WTC11 (cell line): ENCODE measurements around the gene ANO8. TPM values are rescaled to one million over a fixed set of nuclear protein-coding genes. Genes with fewer than 3 reads are reported as not detected.

Source experiments
- ATAC-seq: fragments of 200-7000 bp; cut with Tn5 transposase; 2 replicates; pipeline ENCODE4 v1.10.0; 2021; ENCODE audit warnings: mild to moderate bottlenecking, moderate library complexity
- CTCF ChIA-PET: fragments of 300-600 bp; sonication (Branson Sonifier 250); formaldehyde crosslinking; loops from one replicate; lab custom pipeline; 2021; ENCODE audit warnings: antibody characterized with exemption; lab: Charles Lee
- POLR2A ChIA-PET: fragments of 350-600 bp; sonication (Branson Sonifier 250); formaldehyde crosslinking; loops from one replicate; lab custom pipeline; 2021; ENCODE audit warnings: antibody characterized with exemption; lab: Charles Lee
- DNase-seq: peaks from one replicate; pipeline ENCODE4 v3.0.0; 2021; ENCODE audit warnings: low spot score
- H3K27ac Mint-ChIP-seq: 2 replicates; pipeline ENCODE4 v1.8.0; 2021; ENCODE audit warnings: mixed read lengths
- H3K27me3 Mint-ChIP-seq: 2 replicates; pipeline ENCODE4 v1.8.0; 2021; ENCODE audit warnings: low read depth, mild to moderate bottlenecking, moderate library complexity, mixed read lengths
- H3K36me3 Mint-ChIP-seq: 2 replicates; pipeline ENCODE4 v1.8.0; 2021; ENCODE audit warnings: mixed read lengths
- H3K4me1 Mint-ChIP-seq: 2 replicates; pipeline ENCODE4 v1.8.0; 2022; ENCODE audit warnings: mixed read lengths
- H3K4me3 Mint-ChIP-seq: 2 replicates; pipeline ENCODE4 v1.8.0; 2021; ENCODE audit warnings: mild to moderate bottlenecking, moderate library complexity, mixed read lengths
- H3K9me3 Mint-ChIP-seq: 2 replicates; pipeline ENCODE4 v1.8.0; 2021; ENCODE audit warnings: mixed read lengths
- ETV6 ChIP-seq: sonication (generic); formaldehyde crosslinking; IDR thresholded peaks from 2 replicates; pipeline ENCODE4 v1.8.1; 2022; ENCODE audit warnings: mild to moderate bottlenecking, missing genetic modification reagents
- FOXJ3 ChIP-seq: sonication (generic); formaldehyde crosslinking; IDR thresholded peaks from 2 replicates; pipeline ENCODE4 v1.9.0; 2021; ENCODE audit warnings: missing genetic modification reagents, mild to moderate bottlenecking, borderline replicate concordance
- FOXK1 ChIP-seq: sonication (generic); formaldehyde crosslinking; IDR thresholded peaks from 2 replicates; pipeline ENCODE4 v1.8.0; 2022; ENCODE audit warnings: mild to moderate bottlenecking, moderate library complexity, missing genetic modification reagents
- GTF2I ChIP-seq: fragments of 250-450 bp; sonication (Bioruptor Pico); conservative IDR thresholded peaks from 2 replicates; pipeline ENCODE4 v1.4.0; 2021; ENCODE audit warnings: mild to moderate bottlenecking
- HMGA2 ChIP-seq: fragments of 250-450 bp; sonication (Bioruptor Pico); IDR thresholded peaks from 2 replicates; pipeline ENCODE4 v1.4.0; 2021; ENCODE audit warnings: mild to moderate bottlenecking, moderate library complexity
- JAZF1 ChIP-seq: fragments of 250-450 bp; sonication (Bioruptor Pico); IDR thresholded peaks from 2 replicates; pipeline ENCODE4 v1.9.0; 2021; ENCODE audit warnings: moderate library complexity, mild to moderate bottlenecking, inconsistent platforms
- JUN ChIP-seq: sonication (generic); formaldehyde crosslinking; IDR thresholded peaks from 2 replicates; pipeline ENCODE4 v1.8.0; 2023; ENCODE audit warnings: mild to moderate bottlenecking, missing genetic modification reagents
- KAT7 ChIP-seq: sonication (generic); formaldehyde crosslinking; IDR thresholded peaks from 2 replicates; pipeline ENCODE4 v1.8.1; 2023; ENCODE audit warnings: missing genetic modification reagents, mild to moderate bottlenecking, borderline replicate concordance
- MYBL2 ChIP-seq: sonication (generic); formaldehyde crosslinking; IDR thresholded peaks from 2 replicates; pipeline ENCODE4 v1.8.1; 2023; ENCODE audit warnings: mild to moderate bottlenecking, moderate library complexity, missing genetic modification reagents
- SOX15 ChIP-seq: fragments of 250-450 bp; sonication (Bioruptor Pico); IDR thresholded peaks from 2 replicates; pipeline ENCODE4 v1.9.0; 2021; ENCODE audit warnings: mild to moderate bottlenecking
- TEAD1 ChIP-seq: sonication (generic); formaldehyde crosslinking; IDR thresholded peaks from 2 replicates; pipeline ENCODE4 v1.8.0; 2022; ENCODE audit warnings: mild to moderate bottlenecking, missing genetic modification reagents
- ZNF671 ChIP-seq: fragments of 250-450 bp; sonication (Bioruptor Pico); IDR thresholded peaks from 2 replicates; pipeline ENCODE4 v1.8.0; 2021; ENCODE audit warnings: mild to moderate bottlenecking
- total RNA-seq: library from RNA; stranded (reverse); gene quantifications from 3 replicates; pipeline ENCODE4 v1.2.3, GENCODE V29; 2021
- TF ChIP-seq, protein P1 (sequence below): fragments of 250-450 bp; sonication (Bioruptor Pico); IDR thresholded peaks from 2 replicates; pipeline ENCODE4 v1.9.0; 2021; ENCODE audit warnings: mild to moderate bottlenecking
- TF ChIP-seq, protein P2 (sequence below): sonication (generic); formaldehyde crosslinking; IDR thresholded peaks from 2 replicates; pipeline ENCODE4 v1.8.0; 2022; ENCODE audit warnings: mild to moderate bottlenecking, missing genetic modification reagents
- TF ChIP-seq, protein P3 (sequence below): sonication (generic); formaldehyde crosslinking; IDR thresholded peaks from 2 replicates; pipeline ENCODE4 v1.8.1; 2023; ENCODE audit warnings: mild to moderate bottlenecking, missing genetic modification reagents
- TF ChIP-seq, protein P4 (sequence below): sonication (generic); formaldehyde crosslinking; IDR thresholded peaks from 2 replicates; pipeline ENCODE4 v1.8.1; 2022; ENCODE audit warnings: low read depth, missing genetic modification reagents, borderline replicate concordance
- TF ChIP-seq, protein P5 (sequence below): fragments of 250-450 bp; sonication (Bioruptor Pico); IDR thresholded peaks from 2 replicates; pipeline ENCODE4 v1.9.0; 2021; ENCODE audit warnings: mild to moderate bottlenecking
- TF ChIP-seq, protein P6 (sequence below): sonication (generic); formaldehyde crosslinking; conservative IDR thresholded peaks from 2 replicates; pipeline ENCODE4 v1.8.1; 2023; ENCODE audit warnings: mild to moderate bottlenecking, low read depth, missing genetic modification reagents, moderate library complexity

ANO8 gene
- total RNA-seq, 1 experiment from 2014 or later, result 32.6 TPM

DNA sequence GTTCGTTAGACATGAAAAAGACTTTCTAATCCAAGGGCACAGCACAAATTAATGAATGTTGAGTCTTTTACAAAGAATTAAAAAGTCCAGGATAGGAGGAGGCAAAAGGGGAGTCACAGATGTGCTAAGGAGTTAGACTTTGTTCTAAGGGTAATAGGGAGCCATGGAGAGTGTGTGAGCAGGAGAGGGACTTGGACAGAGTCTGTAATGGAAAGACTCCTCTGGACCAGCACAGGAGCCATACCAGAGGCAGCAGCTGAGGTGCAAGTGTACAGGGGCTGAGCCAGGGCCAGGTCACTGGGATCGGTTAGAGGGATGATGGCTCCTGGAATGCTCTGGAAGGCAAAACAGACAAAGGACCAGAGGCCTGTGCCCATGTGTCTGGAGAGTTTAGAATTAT lies 13.2 kb upstream of the ANO8 start (continued):
- TF ChIP-seq, protein P1, sequence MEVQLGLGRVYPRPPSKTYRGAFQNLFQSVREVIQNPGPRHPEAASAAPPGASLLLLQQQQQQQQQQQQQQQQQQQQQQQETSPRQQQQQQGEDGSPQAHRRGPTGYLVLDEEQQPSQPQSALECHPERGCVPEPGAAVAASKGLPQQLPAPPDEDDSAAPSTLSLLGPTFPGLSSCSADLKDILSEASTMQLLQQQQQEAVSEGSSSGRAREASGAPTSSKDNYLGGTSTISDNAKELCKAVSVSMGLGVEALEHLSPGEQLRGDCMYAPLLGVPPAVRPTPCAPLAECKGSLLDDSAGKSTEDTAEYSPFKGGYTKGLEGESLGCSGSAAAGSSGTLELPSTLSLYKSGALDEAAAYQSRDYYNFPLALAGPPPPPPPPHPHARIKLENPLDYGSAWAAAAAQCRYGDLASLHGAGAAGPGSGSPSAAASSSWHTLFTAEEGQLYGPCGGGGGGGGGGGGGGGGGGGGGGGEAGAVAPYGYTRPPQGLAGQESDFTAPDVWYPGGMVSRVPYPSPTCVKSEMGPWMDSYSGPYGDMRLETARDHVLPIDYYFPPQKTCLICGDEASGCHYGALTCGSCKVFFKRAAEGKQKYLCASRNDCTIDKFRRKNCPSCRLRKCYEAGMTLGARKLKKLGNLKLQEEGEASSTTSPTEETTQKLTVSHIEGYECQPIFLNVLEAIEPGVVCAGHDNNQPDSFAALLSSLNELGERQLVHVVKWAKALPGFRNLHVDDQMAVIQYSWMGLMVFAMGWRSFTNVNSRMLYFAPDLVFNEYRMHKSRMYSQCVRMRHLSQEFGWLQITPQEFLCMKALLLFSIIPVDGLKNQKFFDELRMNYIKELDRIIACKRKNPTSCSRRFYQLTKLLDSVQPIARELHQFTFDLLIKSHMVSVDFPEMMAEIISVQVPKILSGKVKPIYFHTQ (CRISPR knock-in tag), result no peak
- TF ChIP-seq GTF2I (CRISPR knock-in tag) (no peak), JUN (CRISPR knock-in tag) (no peak), HMGA2 (CRISPR knock-in tag) (no peak), MYBL2 (CRISPR knock-in tag) (no peak), FOXJ3 (CRISPR knock-in tag) (no peak), TEAD1 (no peak), KAT7 (CRISPR knock-in tag) (no peak), SOX15 (no peak), ZNF671 (CRISPR knock-in tag) (no peak), ETV6 (CRISPR knock-in tag) (no peak), FOXK1 (CRISPR knock-in tag) (no peak)
- TF ChIP-seq, protein P2, sequence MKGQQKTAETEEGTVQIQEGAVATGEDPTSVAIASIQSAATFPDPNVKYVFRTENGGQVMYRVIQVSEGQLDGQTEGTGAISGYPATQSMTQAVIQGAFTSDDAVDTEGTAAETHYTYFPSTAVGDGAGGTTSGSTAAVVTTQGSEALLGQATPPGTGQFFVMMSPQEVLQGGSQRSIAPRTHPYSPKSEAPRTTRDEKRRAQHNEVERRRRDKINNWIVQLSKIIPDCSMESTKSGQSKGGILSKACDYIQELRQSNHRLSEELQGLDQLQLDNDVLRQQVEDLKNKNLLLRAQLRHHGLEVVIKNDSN (CRISPR knock-in tag), result no peak
- TF ChIP-seq, protein P3, sequence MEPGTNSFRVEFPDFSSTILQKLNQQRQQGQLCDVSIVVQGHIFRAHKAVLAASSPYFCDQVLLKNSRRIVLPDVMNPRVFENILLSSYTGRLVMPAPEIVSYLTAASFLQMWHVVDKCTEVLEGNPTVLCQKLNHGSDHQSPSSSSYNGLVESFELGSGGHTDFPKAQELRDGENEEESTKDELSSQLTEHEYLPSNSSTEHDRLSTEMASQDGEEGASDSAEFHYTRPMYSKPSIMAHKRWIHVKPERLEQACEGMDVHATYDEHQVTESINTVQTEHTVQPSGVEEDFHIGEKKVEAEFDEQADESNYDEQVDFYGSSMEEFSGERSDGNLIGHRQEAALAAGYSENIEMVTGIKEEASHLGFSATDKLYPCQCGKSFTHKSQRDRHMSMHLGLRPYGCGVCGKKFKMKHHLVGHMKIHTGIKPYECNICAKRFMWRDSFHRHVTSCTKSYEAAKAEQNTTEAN (CRISPR knock-in tag), result no peak
- TF ChIP-seq, protein P4, sequence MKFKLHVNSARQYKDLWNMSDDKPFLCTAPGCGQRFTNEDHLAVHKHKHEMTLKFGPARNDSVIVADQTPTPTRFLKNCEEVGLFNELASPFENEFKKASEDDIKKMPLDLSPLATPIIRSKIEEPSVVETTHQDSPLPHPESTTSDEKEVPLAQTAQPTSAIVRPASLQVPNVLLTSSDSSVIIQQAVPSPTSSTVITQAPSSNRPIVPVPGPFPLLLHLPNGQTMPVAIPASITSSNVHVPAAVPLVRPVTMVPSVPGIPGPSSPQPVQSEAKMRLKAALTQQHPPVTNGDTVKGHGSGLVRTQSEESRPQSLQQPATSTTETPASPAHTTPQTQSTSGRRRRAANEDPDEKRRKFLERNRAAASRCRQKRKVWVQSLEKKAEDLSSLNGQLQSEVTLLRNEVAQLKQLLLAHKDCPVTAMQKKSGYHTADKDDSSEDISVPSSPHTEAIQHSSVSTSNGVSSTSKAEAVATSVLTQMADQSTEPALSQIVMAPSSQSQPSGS, result no peak
- TF ChIP-seq, protein P5, sequence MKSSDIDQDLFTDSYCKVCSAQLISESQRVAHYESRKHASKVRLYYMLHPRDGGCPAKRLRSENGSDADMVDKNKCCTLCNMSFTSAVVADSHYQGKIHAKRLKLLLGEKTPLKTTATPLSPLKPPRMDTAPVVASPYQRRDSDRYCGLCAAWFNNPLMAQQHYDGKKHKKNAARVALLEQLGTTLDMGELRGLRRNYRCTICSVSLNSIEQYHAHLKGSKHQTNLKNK (CRISPR knock-in tag), result no peak

DNA sequence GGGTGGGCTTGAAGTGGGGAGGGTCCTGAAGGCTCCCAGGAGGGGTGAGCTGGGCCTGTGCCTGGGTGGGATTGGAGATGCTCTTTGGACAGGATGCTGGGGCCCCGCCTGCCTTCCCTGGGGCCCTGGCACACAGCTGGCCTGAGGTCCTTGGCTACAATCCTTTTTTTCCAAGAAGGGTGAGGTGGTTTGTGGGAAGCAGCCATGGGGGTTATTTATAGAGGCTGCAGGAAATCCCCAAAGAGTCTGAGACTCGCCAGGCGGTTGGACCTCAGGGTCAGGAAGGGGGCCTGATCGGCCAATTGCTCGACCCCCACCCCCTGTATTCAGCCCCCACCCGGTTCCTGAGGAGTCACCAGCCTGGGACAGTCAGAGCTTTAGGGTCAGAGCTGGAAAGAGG lies 12.7 kb upstream of the ANO8 start:
- no peak overlapping the region for H3K4me3 Mint-ChIP-seq
- peaks cover 18% of the 10 kb centered on the region for H3K4me1 Mint-ChIP-seq
- ATAC-seq, result no peak
- no peak for TF ChIP-seq JUN (CRISPR knock-in tag)
- TF ChIP-seq SOX15, result no peak
- TF ChIP-seq, protein P6, sequence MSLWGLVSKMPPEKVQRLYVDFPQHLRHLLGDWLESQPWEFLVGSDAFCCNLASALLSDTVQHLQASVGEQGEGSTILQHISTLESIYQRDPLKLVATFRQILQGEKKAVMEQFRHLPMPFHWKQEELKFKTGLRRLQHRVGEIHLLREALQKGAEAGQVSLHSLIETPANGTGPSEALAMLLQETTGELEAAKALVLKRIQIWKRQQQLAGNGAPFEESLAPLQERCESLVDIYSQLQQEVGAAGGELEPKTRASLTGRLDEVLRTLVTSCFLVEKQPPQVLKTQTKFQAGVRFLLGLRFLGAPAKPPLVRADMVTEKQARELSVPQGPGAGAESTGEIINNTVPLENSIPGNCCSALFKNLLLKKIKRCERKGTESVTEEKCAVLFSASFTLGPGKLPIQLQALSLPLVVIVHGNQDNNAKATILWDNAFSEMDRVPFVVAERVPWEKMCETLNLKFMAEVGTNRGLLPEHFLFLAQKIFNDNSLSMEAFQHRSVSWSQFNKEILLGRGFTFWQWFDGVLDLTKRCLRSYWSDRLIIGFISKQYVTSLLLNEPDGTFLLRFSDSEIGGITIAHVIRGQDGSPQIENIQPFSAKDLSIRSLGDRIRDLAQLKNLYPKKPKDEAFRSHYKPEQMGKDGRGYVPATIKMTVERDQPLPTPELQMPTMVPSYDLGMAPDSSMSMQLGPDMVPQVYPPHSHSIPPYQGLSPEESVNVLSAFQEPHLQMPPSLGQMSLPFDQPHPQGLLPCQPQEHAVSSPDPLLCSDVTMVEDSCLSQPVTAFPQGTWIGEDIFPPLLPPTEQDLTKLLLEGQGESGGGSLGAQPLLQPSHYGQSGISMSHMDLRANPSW (CRISPR knock-in tag), result no peak
- no peak for TF ChIP-seq JAZF1 (CRISPR knock-in tag)
- peaks cover 9% of the 10 kb centered on the region for H3K36me3 Mint-ChIP-seq
- H3K27me3 Mint-ChIP-seq, result peaks cover 3% of the 10 kb centered on the region; the same call in 1 of the 2 replicates
- POLR2A ChIA-PET, result no interaction called here
- no peak overlapping the region for H3K27ac Mint-ChIP-seq
- CTCF ChIA-PET, result interaction anchor here (0.6 to 4.4 kb wide), 4 partner anchors 14 to 43 kb away, joined by 3 to 21 read pairs (median 18); partner anchors contain the start of gene ANO8
- H3K9me3 Mint-ChIP-seq, result no peaks in the 10 kb centered on the region
- DNase-seq, result no peak
